Aorta (tissue), 5 donors: Measurements from ENCODE around the gene PAK3. TPM values are rescaled to one million over a fixed set of nuclear protein-coding genes. Genes with fewer than 3 reads are reported as not detected.

ENCODE experiments used
- ATAC-seq: fragments of 200-7000 bp; cut with Tn5 transposase; one replicate; pipeline ENCODE4 v1.9.1; 2022; ENCODE audit warnings: moderate library complexity; ENCODE audit not compliant: low FRiP score
- DNase-seq, 2 donors: peaks; one replicate each; pipeline ENCODE4 v3.0.0-alpha.2; 2020
- H3K27ac ChIP-seq, 2 donors: one replicate each; pipeline ENCODE4 v1.5.1; 2013; ENCODE audit warnings: low read length in 2 of 2, mild to moderate bottlenecking in 2 of 2, moderate library complexity in 2 of 2, control low read depth in 1 of 2, inconsistent platforms in 1 of 2, low read depth in 1 of 2
- H3K27me3 ChIP-seq, 2 donors: one replicate each; pipeline ENCODE4 v1.6.1; 2013; ENCODE audit warnings: control low read depth in 1 of 2, low read length in 1 of 2, mild to moderate bottlenecking in 1 of 2, moderate library complexity in 1 of 2; ENCODE audit not compliant: insufficient read depth in 2 of 2, control insufficient read depth in 1 of 2
- H3K36me3 ChIP-seq, 2 donors: one replicate each; pipeline ENCODE4 v1.6.1; 2013; ENCODE audit warnings: control low read depth in 1 of 2, low read length in 1 of 2, mild to moderate bottlenecking in 1 of 2; ENCODE audit not compliant: insufficient read depth in 2 of 2, control insufficient read depth in 1 of 2
- H3K4me1 ChIP-seq, 2 donors: one replicate each; pipeline ENCODE4 v1.6.1; 2013; ENCODE audit warnings: low read length in 2 of 2, control low read depth in 1 of 2, mild to moderate bottlenecking in 1 of 2, moderate library complexity in 1 of 2; ENCODE audit not compliant: insufficient read depth in 2 of 2, control insufficient read depth in 1 of 2
- H3K4me3 ChIP-seq, 2 donors: one replicate each; pipeline ENCODE4 v1.5.1; 2013; ENCODE audit warnings: low read length in 2 of 2, control low read depth in 1 of 2, mild to moderate bottlenecking in 1 of 2
- H3K9me3 ChIP-seq: one replicate; pipeline ENCODE4 v1.6.1; 2013; ENCODE audit warnings: mild to moderate bottlenecking, low read length; ENCODE audit not compliant: control insufficient read depth
- WGBS, 2 donors: extraction: QIAGEN DNeasy Blood & Tissue Kit; methylation state at CpG; one replicate each; pipeline ENCODE4 v1.1.7; 2013; 5-methylcytosine and 5-hydroxymethylcytosine counted together
- intact Hi-C, 2 donors: fragments of 100-400 bp; cut with DNase I; formaldehyde crosslinking; loops; one replicate each; pipeline versions ENCODE4 v1.14.2 to v1.15.0; 2022
- polyA plus RNA-seq, 2 donors: library from polyadenylated mRNA; stranded (reverse); fragments of 200-250 nt; gene quantifications; one replicate each; pipeline ENCODE4 v1.2.3, GENCODE V29; 2013
- total RNA-seq, 2 donors: library from RNA; stranded (reverse); fragmentation: NEBNext Ultra II Directional; extraction: Animal tissue kit (Norgen Biotek cat#: 25700); gene quantifications; one replicate each; pipeline ENCODE4 v1.2.1, GENCODE V29; 2021
- donor health status: healthy with polysubstance abuse.
- donor health status: Bipolar disorder and iron deficiency.
- donor health status: DM: no; HTN: no; CAD: no.
- donor health status: DM: no; HTN: no; CAD: no.
- donor health status: DM: yes; HTN: yes; CAD: no.

The PAK3 gene
- total and polyA plus RNA-seq, 4 donors: 0.50 to 24.5 (median 7.7) TPM

GRCh38 chrX:111123125-111123524 is 27.1 kb downstream of the PAK3 start:
- no peak overlapping the region for H3K27ac ChIP-seq
- intact Hi-C loops: no loop called here
- H3K27me3 ChIP-seq: no peaks in the 10 kb centered on the region
- 73 to 85% methylated on average over 6 of the region's 6 CpGs for WGBS, 2 donors
- H3K4me1 ChIP-seq: no peaks in the 10 kb centered on the region
- H3K36me3 ChIP-seq: no peaks in the 10 kb centered on the region
- DNase-seq (no peak), ATAC-seq (no peak)
- H3K4me3 ChIP-seq: no peak overlapping the region
- no peaks in the 10 kb centered on the region for H3K9me3 ChIP-seq

DNA sequence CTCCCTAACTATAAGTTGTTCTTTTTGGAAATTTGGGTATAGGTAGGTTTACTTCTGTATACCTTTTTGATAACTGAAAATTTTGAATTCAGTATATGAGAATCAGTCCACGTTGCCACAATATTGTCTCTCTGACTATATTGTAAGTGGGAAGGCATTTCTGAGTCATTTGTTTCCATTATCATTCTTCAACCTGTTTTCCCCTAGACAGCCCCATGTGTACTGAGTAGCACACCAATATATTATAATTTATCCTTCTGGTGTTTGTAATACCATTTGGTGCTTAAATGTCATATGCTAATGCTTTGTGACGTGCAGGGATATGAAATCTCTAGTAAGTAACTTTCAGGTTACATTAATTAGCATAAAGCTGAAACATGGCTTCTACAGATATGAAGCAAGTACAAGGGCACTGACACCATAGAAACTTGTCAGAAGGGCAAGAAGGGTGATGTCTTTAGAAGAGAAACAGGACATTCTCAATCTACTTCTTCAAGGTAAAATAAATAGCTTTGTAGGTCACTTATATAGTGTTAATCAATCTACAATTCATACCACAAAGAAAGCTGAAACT is 27.7 kb downstream of the PAK3 start:
- H3K27ac ChIP-seq: no peak overlapping the region
- H3K9me3 ChIP-seq: no peaks in the 10 kb centered on the region
- H3K4me1 ChIP-seq: no peaks in the 10 kb centered on the region
- ATAC-seq (no peak), DNase-seq (no peak)
- no peaks in the 10 kb centered on the region for H3K36me3 ChIP-seq
- intact Hi-C loops: no loop called here
- 56 to 94% methylated on average over 2 of the region's 2 CpGs for WGBS, 2 donors
- H3K27me3 ChIP-seq: no peaks in the 10 kb centered on the region
- H3K4me3 ChIP-seq: no peak overlapping the region

DNA sequence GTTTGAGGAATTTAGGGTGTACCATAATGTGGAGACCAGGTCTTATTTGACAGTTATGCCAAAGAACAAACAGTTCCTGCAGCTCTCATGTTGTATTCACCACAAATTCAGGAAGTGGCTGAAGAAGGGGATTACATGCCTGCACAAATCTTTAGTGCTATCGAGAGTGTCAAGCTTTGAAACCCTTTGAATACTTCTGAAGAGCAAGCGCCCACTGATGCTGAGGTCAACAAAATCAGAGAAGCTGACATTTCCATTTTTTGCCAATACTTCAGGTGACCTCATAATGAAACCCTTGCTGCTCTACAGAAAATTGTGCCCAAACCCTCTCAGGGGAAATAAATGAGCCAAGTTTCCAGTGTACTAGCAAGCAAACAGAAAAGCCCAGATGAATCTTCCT is 28.4 kb downstream of the PAK3 start:
- no peaks in the 10 kb centered on the region for H3K27me3 ChIP-seq
- no peak for ATAC-seq
- no peak overlapping the region for H3K27ac ChIP-seq

GRCh38 chrX:111127038-111127437 is 31.0 kb downstream of the PAK3 start:
- H3K4me1 ChIP-seq: no peaks in the 10 kb centered on the region
- H3K36me3 ChIP-seq: no peaks in the 10 kb centered on the region
- no peak overlapping the region for H3K4me3 ChIP-seq
- ATAC-seq (no peak), DNase-seq (no peak)
- no peak overlapping the region for H3K27ac ChIP-seq
- no peaks in the 10 kb centered on the region for H3K9me3 ChIP-seq
- intact Hi-C loops: no loop called here
- no peaks in the 10 kb centered on the region for H3K27me3 ChIP-seq

More for the DNA sequence above, 28.4 kb downstream of the PAK3 start:
- intact Hi-C loops: no loop called here
- H3K36me3 ChIP-seq: no peaks in the 10 kb centered on the region
- WGBS, 2 donors: 54 to 66% methylated on average over 2 of the region's 2 CpGs
- no peak overlapping the region for H3K4me3 ChIP-seq
- DNase-seq: no peak
- H3K9me3 ChIP-seq: no peaks in the 10 kb centered on the region
- no peaks in the 10 kb centered on the region for H3K4me1 ChIP-seq

DNA sequence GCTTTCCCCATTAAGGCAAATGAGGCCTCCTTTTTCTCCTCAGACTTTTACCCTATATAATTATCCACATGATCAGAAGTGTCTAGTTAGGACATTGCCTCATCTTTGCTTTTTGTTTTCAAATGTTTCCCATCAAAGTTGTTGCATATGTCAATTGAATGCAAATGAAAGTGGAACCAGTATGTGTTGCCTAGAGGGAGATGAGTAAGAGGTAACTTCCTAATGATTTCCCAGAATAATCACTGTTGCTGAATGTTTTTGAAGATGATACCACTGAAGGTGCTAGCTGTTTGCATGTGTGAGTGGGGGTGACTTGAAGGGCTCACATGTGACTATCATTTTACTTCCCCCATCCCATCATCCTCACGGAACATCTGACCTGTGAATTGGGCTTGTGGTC is 33.9 kb downstream of the PAK3 start:
- H3K4me3 ChIP-seq: no peak overlapping the region
- DNase-seq (no peak), ATAC-seq (no peak)
- H3K9me3 ChIP-seq: no peaks in the 10 kb centered on the region
- no peaks in the 10 kb centered on the region for H3K4me1 ChIP-seq
- H3K27me3 ChIP-seq: no peaks in the 10 kb centered on the region
- no peak overlapping the region for H3K27ac ChIP-seq
- WGBS, 2 donors: 79 to 98% methylated on average over 1 of the region's 1 CpG
- H3K36me3 ChIP-seq: no peaks in the 10 kb centered on the region
- intact Hi-C loops: no loop called here

DNA sequence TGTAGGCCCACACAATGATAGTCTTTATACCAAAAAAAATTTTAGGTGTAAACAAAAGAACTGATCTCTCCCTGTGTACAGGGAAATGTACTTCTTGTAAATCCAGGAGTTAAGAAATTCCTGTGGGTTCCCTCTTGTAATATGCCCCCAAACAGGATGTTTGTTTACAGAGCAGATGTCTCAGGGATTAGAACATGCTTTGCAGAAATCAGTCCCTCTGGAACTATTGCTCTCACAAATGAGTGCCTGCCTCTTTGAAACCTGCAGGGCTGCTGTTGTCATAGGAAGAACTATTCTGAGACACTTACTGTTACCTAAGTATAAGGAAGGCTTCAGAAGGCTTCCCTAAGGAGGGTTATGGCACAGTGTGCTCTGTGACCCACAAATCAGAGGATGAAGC is 35.6 kb downstream of the PAK3 start:
- Histone ChIP-seq H3K27me3 (no peaks in the 10 kb centered on the region), H3K4me1 (no peaks in the 10 kb centered on the region), H3K36me3 (no peaks in the 10 kb centered on the region), H3K9me3 (no peaks in the 10 kb centered on the region), H3K27ac (no peak overlapping the region), H3K4me3 (no peak overlapping the region)
- ATAC-seq (no peak), DNase-seq (no peak)
- intact Hi-C loops: no loop called here

DNA sequence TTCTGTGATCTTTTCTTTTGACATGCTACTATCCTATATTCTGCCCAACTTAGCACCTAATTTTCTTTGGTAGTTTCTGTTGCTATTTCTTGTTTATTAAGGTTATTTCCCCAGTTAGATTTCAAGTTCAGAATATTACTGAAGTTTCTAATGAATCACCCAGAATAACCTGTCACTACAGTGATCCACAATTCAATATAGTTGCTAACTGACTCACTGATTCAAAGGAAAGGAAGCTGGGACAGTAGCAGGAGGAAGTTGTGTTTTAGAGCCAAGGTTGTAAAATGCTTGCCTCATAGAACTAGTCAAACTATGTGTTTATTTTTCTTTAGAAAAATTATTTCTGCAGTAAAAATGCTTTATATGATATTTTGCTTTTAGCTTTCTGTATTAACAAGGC is 37.4 kb downstream of the PAK3 start:
- no peak for ATAC-seq
- H3K27ac ChIP-seq: no peak overlapping the region
- H3K4me1 ChIP-seq: no peaks in the 10 kb centered on the region
- H3K9me3 ChIP-seq: no peaks in the 10 kb centered on the region
- intact Hi-C loops: no loop called here
- H3K4me3 ChIP-seq: no peak overlapping the region
- H3K36me3 ChIP-seq: no peaks in the 10 kb centered on the region
- DNase-seq: no peak
- H3K27me3 ChIP-seq: no peaks in the 10 kb centered on the region

DNA sequence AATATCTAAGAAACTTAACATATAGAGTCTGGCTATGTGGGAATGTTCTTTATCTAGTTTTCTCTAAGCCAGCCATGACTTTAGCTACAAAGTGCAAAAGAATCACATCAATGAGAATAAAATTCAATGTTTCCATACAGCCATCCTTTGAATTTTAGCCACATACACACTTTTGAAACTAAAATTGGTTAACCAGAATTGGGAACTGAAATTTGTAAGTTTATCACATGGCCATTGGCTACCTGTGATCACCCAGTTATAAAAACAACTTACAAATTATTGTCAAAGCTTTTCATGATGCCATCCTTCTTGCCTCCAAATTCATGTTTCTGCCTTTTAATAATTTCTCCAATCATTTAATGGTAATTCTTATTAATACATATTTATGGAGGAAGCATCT is 49.9 kb downstream of the PAK3 start:
- no peaks in the 10 kb centered on the region for H3K36me3 ChIP-seq
- no peak overlapping the region for H3K27ac ChIP-seq
- no peak overlapping the region for H3K4me3 ChIP-seq
- H3K4me1 ChIP-seq: no peaks in the 10 kb centered on the region
- intact Hi-C loops: no loop called here
- no peaks in the 10 kb centered on the region for H3K9me3 ChIP-seq
- no peaks in the 10 kb centered on the region for H3K27me3 ChIP-seq
- DNase-seq (no peak), ATAC-seq (no peak)

DNA sequence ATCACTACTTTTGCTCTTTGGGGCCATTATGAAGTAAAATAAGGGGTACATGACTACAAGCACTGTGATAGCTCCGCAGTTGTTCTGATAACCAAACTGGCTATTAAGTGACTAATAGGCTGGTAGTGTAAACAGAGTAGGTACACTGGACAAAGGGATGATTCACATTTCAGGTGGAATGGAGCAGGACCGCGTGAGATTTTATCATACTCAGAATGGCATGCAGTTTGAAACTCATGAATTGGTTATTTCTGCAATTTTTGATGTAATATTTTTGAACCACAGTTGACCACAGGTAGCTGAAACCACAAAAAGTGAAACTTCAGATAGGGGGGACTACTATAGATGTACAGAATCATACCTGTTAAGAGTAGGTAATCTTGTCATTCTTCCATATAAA is 55.8 kb downstream of the PAK3 start:
- H3K9me3 ChIP-seq: no peaks in the 10 kb centered on the region
- no peaks in the 10 kb centered on the region for H3K27me3 ChIP-seq
- ATAC-seq (no peak), DNase-seq (no peak)
- no peaks in the 10 kb centered on the region for H3K4me1 ChIP-seq
- no peaks in the 10 kb centered on the region for H3K36me3 ChIP-seq
- no peak overlapping the region for H3K27ac ChIP-seq
- H3K4me3 ChIP-seq: no peak overlapping the region
- intact Hi-C loops: no loop called here
- WGBS, 2 donors: 82 to 97% methylated on average over 3 of the region's 3 CpGs
